Raji (cell line): Measurements from ENCODE around the gene TOMM70.

Experiments used
- POLR2A ChIP-seq: IDR thresholded peaks from 2 replicates; pipeline ENCODE4 v1.6.1; 2011; ENCODE audit warnings: low read depth, low read length, control low read depth; ENCODE audit not compliant: insufficient read depth

TOMM70 gene

GRCh38 chr3:100416176-100416575, 15.3 kb upstream of the TOMM70 start:
- TF ChIP-seq POLR2A, result no peak

DNA sequence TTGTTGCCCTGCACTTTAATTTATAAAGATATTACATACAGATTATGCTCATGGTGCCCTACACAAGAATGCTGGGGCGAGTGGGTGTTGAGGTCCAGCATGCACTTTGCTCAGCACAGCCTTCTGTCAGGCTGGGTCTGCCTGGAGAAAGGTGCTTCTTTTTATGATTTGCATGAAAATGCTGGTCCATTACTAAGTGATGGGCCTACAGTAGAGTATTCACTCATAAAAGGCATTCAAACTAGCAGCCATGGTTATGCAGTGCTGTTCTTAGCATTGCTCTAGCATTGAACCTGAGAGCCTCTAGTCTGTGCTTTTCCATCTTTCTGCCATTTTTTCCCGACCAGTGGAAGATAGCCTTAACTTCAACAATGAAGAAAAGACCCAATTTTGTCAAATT, 12.7 kb upstream of the TOMM70 start:
- no peak for TF ChIP-seq POLR2A

GRCh38 chr3:100412912-100413590, 12.2 kb upstream of the TOMM70 start:
- no peak for TF ChIP-seq POLR2A

DNA sequence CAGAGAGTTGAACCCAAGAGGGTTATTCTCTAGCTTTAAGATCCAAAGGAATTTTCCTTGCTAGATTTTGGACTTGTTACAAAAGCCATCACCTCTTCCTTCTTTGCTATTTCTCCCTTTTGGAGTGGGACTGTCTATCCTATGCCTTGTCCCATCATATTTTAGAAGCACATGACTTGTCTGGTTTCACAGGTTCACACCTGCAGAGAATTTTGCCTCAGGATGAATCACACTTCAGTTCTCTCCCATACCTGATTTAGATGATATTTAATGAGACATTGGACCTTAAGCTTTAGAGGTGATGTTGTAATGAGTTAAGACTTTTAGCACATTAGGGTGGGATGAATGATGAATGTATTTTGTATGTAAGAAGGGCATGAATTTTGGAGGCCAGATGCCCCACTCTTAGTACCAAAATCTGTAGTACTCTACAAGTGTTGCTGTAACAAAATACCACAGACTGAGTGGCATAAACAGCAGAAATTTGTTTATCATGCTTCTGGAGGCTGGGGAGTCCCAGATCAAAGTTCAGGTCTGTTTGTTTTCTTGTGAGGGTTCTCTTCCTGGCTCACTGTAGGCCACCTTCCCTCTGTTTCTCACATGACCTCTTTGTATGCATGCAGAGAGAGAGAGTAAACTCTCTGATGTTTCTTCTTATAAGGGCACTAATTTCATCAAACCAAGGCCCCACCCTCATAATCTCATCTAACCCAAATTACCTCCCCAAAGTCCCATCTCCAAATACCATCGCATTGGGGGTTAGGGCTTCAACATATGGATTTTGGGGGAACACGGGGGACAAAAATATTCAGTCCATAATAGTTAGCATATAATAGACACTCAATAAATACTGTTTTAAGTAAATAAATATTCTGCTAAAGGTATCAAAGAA, 10.4 kb upstream of the TOMM70 start:
- no peak for TF ChIP-seq POLR2A

- TF ChIP-seq POLR2A, result no peak
Observed at GRCh38 chr3:100407977-100408532, 7.2 kb upstream of the TOMM70 start.

DNA sequence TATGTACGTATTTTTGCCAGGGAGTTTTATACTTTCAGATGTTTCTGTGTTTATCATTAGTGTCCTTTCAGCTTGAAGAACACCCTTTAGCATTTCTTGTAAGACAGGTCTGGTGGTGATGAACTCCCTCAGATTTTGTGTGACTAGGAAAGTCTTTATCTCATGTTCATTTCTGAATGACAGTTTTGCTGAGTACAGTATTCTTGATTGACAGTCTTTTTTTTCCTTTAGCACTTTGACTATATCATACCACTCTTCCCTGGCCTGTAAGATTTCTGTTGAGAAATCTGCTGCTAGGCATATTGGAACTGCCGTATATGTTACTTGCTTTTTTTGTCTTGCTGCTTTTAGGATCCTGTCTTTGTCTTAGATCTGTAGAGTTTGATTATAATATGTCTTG, 6.3 kb upstream of the TOMM70 start:
- TF ChIP-seq POLR2A, result no peak

- TF ChIP-seq POLR2A, result no peak
Observed at GRCh38 chr3:100404250-100404548, 3.3 kb upstream of the TOMM70 start.

DNA sequence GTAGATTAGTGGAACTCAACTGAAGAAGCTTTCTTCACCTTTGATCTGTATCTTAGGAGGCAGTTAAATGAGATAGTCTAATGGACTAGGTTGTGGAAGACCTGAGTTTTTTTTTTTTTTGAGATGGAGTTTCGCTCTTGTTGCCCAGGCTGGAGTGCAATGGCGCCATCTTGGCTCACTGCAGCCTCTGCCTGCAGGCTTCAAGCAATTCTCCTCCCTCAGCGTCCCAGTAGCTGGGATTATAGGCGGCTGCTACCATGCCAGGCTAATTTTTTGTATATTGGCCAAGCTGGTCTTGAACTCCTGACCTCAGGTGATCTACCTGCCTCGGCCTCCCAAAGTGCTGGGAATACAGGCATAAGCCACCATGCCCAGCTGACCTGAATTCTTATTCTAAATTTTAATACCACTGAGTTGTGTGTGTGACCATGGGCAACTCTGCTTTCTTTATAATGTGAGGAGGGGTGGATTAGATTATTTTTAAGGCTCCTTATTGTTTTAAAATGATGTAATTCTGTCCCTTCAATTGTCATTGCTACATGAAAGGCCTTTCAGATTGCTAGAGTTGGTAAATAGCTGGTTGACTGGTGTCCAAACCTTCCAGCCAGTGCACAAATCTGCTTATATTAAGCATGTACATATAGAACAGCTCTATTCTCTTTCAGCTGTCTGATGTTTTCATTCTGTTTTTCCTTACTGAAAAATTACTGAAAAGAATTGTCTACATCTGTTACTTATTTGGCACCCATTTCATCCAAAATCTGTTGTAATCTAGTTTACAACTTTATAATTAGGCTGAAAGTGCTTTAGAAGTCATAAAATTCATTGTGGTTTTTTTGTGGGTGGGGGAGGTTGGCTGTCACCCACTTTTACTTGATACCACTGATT, 2.7 kb upstream of the TOMM70 start:
- no peak for TF ChIP-seq POLR2A

GRCh38 chr3:100402891-100403290, 2.0 kb upstream of the TOMM70 start:
- TF ChIP-seq POLR2A, result no peak

DNA sequence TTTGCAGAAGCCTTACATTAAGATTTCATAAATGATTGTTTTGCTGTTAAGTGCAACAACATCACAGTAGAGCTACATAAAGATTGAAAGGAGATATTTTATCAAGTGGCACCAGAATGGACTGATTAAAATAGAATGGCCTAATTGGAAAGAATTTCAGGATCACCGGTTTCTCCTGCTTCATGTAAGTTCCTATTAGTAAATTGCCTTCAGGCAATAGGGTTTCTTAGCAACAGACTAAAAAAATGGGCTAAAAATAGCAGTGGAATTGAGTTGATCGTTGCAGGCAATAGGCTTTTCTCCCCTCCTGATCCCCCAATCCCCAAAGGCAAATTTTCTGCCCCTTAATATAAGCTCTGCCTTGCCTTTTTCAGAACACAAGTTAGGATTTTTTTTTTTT, 1.4 kb upstream of the TOMM70 start:
- no peak for TF ChIP-seq POLR2A

GRCh38 chr3:100401674-100402041, 769 bp upstream of the TOMM70 start:
- no peak for TF ChIP-seq POLR2A

GRCh38 chr3:100400419-100400779, 490 bp downstream of the TOMM70 start:
- TF ChIP-seq POLR2A, result no peak

DNA sequence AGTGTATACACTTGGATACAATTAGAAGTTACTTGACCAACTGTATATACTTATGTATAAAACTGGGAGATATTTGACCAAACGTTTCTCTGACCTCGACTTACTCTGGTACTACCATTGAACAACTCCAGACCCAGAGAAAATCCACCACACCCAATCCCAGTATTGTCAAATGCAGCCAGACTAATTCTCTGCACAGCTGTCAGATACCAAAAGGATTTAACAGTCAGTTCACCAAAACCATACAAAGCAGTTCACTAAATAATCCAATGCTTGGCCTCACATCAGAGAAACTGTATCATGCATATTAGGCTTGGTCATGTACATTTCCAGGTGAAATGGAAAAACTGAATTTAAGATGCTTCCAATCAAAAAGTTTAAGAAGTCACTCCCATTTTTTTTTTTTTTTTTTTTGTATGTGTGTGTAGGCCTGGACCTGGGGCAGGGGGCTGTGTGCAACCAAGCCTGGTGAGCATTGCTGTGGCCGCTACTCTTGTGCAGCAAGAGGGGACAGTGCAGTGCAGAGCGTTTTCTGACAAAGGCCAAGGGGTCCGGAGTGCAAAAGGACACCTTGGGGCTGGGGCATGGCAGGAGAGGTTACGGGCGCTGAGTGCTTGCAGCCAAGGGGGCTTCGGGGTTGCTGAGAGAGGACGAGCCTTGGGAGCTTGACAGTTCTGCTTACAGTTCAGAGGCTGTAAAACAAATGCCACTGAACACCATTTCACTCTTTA, 1.4 kb downstream of the TOMM70 start:
- no peak for TF ChIP-seq POLR2A

DNA sequence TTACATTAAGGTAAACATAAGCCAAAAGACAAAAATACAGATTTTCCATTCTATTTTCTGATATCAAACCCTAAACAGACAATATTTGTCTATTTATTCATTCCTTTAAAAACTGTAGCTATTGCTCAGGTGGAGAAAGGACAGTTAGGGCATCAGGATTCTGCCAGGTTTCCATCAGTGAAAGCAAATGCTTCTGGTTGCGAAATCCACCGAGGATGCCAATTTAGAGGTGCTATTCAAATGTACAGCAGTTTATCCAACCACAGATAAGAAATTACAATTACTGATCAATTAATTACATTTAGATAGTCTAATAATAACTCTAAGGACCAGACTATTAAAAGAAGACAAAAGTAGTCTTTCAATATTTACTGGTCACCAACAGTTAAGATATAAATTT, 3.9 kb downstream of the TOMM70 start:
- no peak for TF ChIP-seq POLR2A
